HEK293 (cell line): ENCODE results near the gene SSBP3.

Source experiments
- CTCF ChIA-PET: fragments of 350-600 bp; formaldehyde crosslinking; extraction: SDS; loops from one replicate; lab custom pipeline; 2021; ENCODE audit warnings: antibody characterized with exemption; lab: Yijun Ruan, JAX
- POLR2A ChIA-PET: fragments of 300-600 bp; formaldehyde crosslinking; extraction: SDS; loops from one replicate; lab custom pipeline; 2020; ENCODE audit warnings: antibody characterized with exemption, inconsistent platforms; lab: Yijun Ruan, JAX
- H3K27ac ChIP-seq: fragments of 200-500 bp; sonication (Bioruptor generic); 2 replicates; pipeline ENCODE4 v1.5.1; 2014; ENCODE audit warnings: low read depth, low read length, control low read depth, inconsistent platforms; ENCODE audit errors: extremely low read depth
- H3K36me3 ChIP-seq, 2 experiments: fragments of 200-500 bp in 1 of 2; sonication (Bioruptor generic) in 1 of 2; 1 replicate in 1 of 2; 2 replicates in 1 of 2; pipeline ENCODE4 v1.5.1; 2014 to 2017; ENCODE audit warnings: inconsistent platforms in 2 of 2, low read length in 2 of 2; ENCODE audit not compliant: control insufficient read depth in 2 of 2, insufficient read depth in 1 of 2
- H3K4me1 ChIP-seq: fragments of 200-500 bp; sonication (Bioruptor generic); 2 replicates; pipeline ENCODE4 v1.5.1; 2014; ENCODE audit warnings: mild to moderate bottlenecking, low read length, inconsistent platforms; ENCODE audit not compliant: control insufficient read depth, insufficient read depth
- H3K4me3 ChIP-seq: 2 replicates; pipeline ENCODE4 v1.5.1; 2011; ENCODE audit warnings: low read depth, mild to moderate bottlenecking, control low read depth, low read length, moderate library complexity
- H3K9me3 ChIP-seq: fragments of 200-500 bp; sonication (Bioruptor generic); 2 replicates; pipeline ENCODE4 v1.5.1; 2014; ENCODE audit warnings: low read depth, low read length, inconsistent platforms; ENCODE audit not compliant: control insufficient read depth, insufficient read depth
- BCL11A ChIP-seq: fragments of 450-650 bp; formaldehyde crosslinking; IDR thresholded peaks from 2 replicates; pipeline ENCODE4 v1.5.1; 2016; ENCODE audit warnings: low read depth, missing biosample characterization, missing genetic modification characterization
- ZFHX2 ChIP-seq: fragments of 450-650 bp; formaldehyde crosslinking; conservative IDR thresholded peaks from 2 replicates; pipeline ENCODE4 v1.5.1; 2016; ENCODE audit warnings: missing biosample characterization, missing genetic modification characterization
- ZNF10 ChIP-seq: fragments of 450-650 bp; formaldehyde crosslinking; IDR thresholded peaks from 2 replicates; pipeline ENCODE4 v1.5.1; 2017; ENCODE audit warnings: missing biosample characterization, missing genetic modification characterization
- ZNF16 ChIP-seq: fragments of 450-650 bp; formaldehyde crosslinking; IDR thresholded peaks from 2 replicates; pipeline ENCODE4 v1.5.1; 2016; ENCODE audit warnings: low read depth, missing biosample characterization, missing genetic modification characterization
- ZNF175 ChIP-seq: fragments of 450-650 bp; formaldehyde crosslinking; IDR thresholded peaks from 2 replicates; pipeline ENCODE4 v1.5.1; 2016; ENCODE audit warnings: missing biosample characterization, missing genetic modification characterization
- ZNF221 ChIP-seq: fragments of 450-650 bp; formaldehyde crosslinking; IDR thresholded peaks from 2 replicates; pipeline ENCODE4 v1.5.1; 2017; ENCODE audit warnings: missing biosample characterization, missing genetic modification characterization, borderline replicate concordance
- ZNF596 ChIP-seq: fragments of 450-650 bp; IDR thresholded peaks from 2 replicates; pipeline ENCODE4 v1.5.0; 2018; ENCODE audit warnings: missing biosample characterization, mild to moderate bottlenecking, missing genetic modification characterization, moderate library complexity
- ZNF626 ChIP-seq: fragments of 450-650 bp; sonication (Bioruptor Pico); formaldehyde crosslinking; IDR thresholded peaks from 2 replicates; pipeline ENCODE4 v1.5.1; 2018; ENCODE audit warnings: missing biosample characterization, missing genetic modification characterization, inconsistent platforms
- ZSCAN16 ChIP-seq: fragments of 450-650 bp; formaldehyde crosslinking; IDR thresholded peaks from 2 replicates; pipeline ENCODE4 v1.5.1; 2016; ENCODE audit warnings: missing biosample characterization, missing genetic modification characterization
- ZXDB ChIP-seq: fragments of 450-650 bp; formaldehyde crosslinking; IDR thresholded peaks from 2 replicates; pipeline ENCODE4 v1.5.1; 2016; ENCODE audit warnings: missing biosample characterization, missing genetic modification characterization
- TF ChIP-seq, protein P1 (sequence below): fragments of 450-650 bp; formaldehyde crosslinking; IDR thresholded peaks from 2 replicates; pipeline ENCODE4 v1.5.1; 2016; ENCODE audit warnings: missing biosample characterization, missing genetic modification characterization
- TF ChIP-seq, protein P2 (sequence below): fragments of 450-650 bp; formaldehyde crosslinking; IDR thresholded peaks from 2 replicates; pipeline ENCODE4 v1.5.1; 2017; ENCODE audit warnings: missing biosample characterization, missing genetic modification characterization
- TF ChIP-seq, protein P3 (sequence below): fragments of 450-650 bp; formaldehyde crosslinking; IDR thresholded peaks from 2 replicates; pipeline ENCODE4 v1.5.1; 2016; ENCODE audit warnings: missing biosample characterization, missing genetic modification characterization
- TF ChIP-seq, protein P4 (sequence below): fragments of 450-650 bp; formaldehyde crosslinking; IDR thresholded peaks from 2 replicates; pipeline ENCODE4 v1.5.1; 2017; ENCODE audit warnings: missing biosample characterization, mild to moderate bottlenecking, missing genetic modification characterization, moderate library complexity

SSBP3 gene

GRCh38 chr1:54207287-54207686, 198.9 kb downstream of the SSBP3 start:
- TF ChIP-seq ZNF10 (tag by site-specific recombination) (no peak), ZNF596 (tag by site-specific recombination) (no peak), ZNF16 (no peak), ZNF175 (tag by site-specific recombination) (no peak), ZNF626 (tag by site-specific recombination) (no peak), ZNF221 (tag by site-specific recombination) (no peak), ZSCAN16 (tag by site-specific recombination) (no peak), BCL11A (tag by site-specific recombination) (no peak)
- TF ChIP-seq, protein P1, sequence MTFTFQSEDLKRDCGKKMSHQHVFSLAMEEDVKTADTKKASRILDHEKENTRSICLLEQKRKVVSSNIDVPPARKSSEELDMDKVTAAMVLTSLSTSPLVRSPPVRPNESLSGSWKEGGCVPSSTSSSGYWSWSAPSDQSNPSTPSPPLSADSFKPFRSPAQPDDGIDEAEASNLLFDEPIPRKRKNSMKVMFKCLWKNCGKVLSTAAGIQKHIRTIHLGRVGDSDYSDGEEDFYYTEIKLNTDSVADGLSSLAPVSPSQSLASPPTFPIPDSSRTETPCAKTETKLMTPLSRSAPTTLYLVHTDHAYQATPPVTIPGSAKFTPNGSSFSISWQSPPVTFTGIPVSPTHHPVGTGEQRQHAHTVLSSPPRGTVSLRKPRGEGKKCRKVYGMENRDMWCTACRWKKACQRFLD (tag by site-specific recombination) = no peak
- TF ChIP-seq, protein P2, sequence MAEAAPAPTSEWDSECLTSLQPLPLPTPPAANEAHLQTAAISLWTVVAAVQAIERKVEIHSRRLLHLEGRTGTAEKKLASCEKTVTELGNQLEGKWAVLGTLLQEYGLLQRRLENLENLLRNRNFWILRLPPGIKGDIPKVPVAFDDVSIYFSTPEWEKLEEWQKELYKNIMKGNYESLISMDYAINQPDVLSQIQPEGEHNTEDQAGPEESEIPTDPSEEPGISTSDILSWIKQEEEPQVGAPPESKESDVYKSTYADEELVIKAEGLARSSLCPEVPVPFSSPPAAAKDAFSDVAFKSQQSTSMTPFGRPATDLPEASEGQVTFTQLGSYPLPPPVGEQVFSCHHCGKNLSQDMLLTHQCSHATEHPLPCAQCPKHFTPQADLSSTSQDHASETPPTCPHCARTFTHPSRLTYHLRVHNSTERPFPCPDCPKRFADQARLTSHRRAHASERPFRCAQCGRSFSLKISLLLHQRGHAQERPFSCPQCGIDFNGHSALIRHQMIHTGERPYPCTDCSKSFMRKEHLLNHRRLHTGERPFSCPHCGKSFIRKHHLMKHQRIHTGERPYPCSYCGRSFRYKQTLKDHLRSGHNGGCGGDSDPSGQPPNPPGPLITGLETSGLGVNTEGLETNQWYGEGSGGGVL (tag by site-specific recombination) = no peak
- TF ChIP-seq, protein P3, sequence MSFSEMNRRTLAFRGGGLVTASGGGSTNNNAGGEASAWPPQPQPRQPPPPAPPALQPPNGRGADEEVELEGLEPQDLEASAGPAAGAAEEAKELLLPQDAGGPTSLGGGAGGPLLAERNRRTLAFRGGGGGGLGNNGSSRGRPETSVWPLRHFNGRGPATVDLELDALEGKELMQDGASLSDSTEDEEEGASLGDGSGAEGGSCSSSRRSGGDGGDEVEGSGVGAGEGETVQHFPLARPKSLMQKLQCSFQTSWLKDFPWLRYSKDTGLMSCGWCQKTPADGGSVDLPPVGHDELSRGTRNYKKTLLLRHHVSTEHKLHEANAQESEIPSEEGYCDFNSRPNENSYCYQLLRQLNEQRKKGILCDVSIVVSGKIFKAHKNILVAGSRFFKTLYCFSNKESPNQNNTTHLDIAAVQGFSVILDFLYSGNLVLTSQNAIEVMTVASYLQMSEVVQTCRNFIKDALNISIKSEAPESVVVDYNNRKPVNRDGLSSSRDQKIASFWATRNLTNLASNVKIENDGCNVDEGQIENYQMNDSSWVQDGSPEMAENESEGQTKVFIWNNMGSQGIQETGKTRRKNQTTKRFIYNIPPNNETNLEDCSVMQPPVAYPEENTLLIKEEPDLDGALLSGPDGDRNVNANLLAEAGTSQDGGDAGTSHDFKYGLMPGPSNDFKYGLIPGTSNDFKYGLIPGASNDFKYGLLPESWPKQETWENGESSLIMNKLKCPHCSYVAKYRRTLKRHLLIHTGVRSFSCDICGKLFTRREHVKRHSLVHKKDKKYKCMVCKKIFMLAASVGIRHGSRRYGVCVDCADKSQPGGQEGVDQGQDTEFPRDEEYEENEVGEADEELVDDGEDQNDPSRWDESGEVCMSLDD (tag by site-specific recombination) = no peak
- TF ChIP-seq, all 188 proteins: peak for 0

GRCh38 chr1:54204199-54204598, 202.0 kb downstream of the SSBP3 start:
- H3K4me3 ChIP-seq = no peak overlapping the region
- TF ChIP-seq, protein P4, sequence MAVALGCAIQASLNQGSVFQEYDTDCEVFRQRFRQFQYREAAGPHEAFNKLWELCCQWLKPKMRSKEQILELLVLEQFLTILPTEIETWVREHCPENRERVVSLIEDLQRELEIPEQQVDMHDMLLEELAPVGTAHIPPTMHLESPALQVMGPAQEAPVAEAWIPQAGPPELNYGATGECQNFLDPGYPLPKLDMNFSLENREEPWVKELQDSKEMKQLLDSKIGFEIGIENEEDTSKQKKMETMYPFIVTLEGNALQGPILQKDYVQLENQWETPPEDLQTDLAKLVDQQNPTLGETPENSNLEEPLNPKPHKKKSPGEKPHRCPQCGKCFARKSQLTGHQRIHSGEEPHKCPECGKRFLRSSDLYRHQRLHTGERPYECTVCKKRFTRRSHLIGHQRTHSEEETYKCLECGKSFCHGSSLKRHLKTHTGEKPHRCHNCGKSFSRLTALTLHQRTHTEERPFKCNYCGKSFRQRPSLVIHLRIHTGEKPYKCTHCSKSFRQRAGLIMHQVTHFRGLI = peak; percentile 83
- TF ChIP-seq ZFHX2 (tag by site-specific recombination) (no peak), ZXDB (no peak)
- peaks cover 5% of the 10 kb centered on the region for H3K4me1 ChIP-seq
- no peak overlapping the region for H3K27ac ChIP-seq
- H3K9me3 ChIP-seq = no peaks in the 10 kb centered on the region
- POLR2A ChIA-PET = interaction anchor here (0.5 to 0.6 kb wide), 2 partner anchors 100 to 729 kb away, joined by 3 read pairs; no protein-coding TSS in a partner anchor
- peaks cover 43 to 71% of the 10 kb centered on the region in 2 experiments for H3K36me3 ChIP-seq
- CTCF ChIA-PET = interaction anchor here (0.6 to 2.1 kb wide), 2 partner anchors 23 kb away, joined by 4 to 7 read pairs; no protein-coding TSS in a partner anchor

More at GRCh38 chr1:54207287-54207686, 198.9 kb downstream of the SSBP3 start:
- H3K4me3 ChIP-seq = no peak overlapping the region
- CTCF ChIA-PET = no interaction called here
- peaks cover 60 to 90% of the 10 kb centered on the region in 2 experiments for H3K36me3 ChIP-seq
- POLR2A ChIA-PET = no interaction called here
- H3K27ac ChIP-seq = no peak overlapping the region
- no peaks in the 10 kb centered on the region for H3K9me3 ChIP-seq
- no peaks in the 10 kb centered on the region for H3K4me1 ChIP-seq
